GM18868 (cell line): ENCODE data around the gene ZNF230.
A peak's percentile ranks its signal among the peaks of the same experiment; 100 is the strongest.

Source experiments
- ATAC-seq: cut with Tn5 transposase; IDR thresholded peaks from one replicate; pipeline ENCODE4 v1.9.1; 2021; ENCODE audit warnings: mild to moderate bottlenecking, moderate library complexity; ENCODE audit not compliant: unreplicated experiment

Gene ZNF230

DNA sequence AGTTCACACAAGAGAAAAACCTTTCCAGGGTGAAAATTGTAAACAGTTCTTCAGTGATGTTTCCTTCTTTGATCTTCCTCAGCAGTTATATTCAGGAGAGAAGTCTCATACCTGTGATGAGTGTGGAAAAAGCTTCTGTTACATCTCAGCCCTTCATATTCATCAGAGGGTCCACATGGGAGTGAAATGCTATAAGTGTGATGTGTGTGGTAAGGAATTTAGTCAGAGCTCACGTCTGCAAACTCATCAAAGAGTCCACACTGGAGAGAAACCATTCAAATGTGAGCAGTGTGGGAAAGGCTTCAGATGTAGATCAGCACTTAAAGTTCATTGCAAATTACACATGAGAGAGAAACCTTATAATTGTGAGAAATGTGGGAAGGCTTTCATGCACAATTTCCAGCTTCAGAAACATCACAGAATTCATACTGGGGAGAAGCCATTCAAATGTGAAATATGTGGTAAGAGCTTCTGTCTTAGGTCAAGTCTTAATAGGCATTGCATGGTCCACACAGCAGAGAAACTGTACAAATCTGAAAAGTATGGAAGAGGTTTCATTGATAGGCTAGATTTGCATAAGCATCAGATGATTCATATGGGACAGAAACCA, 29.3 kb downstream of the ZNF230 start:
- ATAC-seq, result no peak

DNA sequence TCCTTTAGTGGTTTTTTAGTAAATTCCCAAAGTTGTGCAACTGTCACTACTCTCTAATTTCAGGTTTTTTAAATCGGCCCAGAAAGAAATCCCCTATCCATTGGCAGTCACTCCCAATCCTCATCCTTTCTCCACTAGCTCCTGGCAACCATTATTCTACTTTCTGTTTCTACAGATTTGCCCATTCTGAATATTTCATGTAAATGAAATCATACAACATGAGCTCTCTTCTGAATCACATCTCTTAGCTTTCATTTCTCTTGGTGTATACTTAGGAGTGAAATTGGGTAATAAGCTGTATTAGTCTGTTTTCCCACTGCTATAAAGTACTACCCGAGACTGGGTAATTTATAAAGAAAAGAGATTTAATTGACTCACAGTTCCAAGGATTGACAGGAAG, 39.4 kb downstream of the ZNF230 start:
- no peak for ATAC-seq

DNA sequence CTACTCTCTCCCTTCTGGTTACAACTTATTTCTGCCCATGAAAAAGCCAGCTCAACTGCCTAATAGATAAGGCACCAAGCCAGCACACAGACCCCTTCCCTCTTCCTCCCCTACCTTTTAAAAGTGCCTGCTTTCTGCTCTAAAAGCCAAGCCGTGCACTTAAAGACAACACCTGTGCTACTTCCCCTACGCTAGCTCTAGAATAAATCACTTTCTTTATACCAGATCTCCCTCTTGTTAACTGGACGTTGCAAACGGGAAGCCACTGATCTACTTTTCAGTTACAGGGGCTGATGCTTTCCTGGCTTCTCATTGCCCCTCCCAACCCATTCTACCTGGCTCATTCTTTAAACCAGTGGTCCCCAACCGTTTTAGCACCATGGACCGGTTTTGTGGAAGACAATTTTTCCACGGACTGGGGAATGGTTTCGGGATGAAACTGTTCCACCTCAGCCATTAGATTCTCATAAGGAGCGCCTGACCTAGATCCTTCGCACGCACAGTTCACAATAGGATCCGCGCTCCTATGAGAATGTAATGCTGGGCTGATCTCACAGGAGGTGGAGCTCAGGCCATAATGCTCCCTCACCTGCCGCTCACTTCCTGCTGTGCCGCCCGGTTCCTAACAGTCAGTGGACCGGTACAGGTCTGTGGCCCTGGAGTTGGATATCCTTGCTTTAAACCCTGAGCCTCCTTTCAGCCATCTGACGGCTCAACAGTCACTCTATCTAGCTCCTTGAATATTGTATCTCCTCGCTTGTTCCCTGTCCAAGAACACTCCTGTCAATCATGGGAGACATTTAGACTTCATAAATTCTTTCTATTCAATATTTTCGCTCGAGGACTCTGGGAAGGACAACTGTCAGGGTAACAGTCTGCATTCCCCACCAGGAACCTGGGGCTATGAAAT, 48.2 kb downstream of the ZNF230 start:
- ATAC-seq, result peak; percentile 58

DNA sequence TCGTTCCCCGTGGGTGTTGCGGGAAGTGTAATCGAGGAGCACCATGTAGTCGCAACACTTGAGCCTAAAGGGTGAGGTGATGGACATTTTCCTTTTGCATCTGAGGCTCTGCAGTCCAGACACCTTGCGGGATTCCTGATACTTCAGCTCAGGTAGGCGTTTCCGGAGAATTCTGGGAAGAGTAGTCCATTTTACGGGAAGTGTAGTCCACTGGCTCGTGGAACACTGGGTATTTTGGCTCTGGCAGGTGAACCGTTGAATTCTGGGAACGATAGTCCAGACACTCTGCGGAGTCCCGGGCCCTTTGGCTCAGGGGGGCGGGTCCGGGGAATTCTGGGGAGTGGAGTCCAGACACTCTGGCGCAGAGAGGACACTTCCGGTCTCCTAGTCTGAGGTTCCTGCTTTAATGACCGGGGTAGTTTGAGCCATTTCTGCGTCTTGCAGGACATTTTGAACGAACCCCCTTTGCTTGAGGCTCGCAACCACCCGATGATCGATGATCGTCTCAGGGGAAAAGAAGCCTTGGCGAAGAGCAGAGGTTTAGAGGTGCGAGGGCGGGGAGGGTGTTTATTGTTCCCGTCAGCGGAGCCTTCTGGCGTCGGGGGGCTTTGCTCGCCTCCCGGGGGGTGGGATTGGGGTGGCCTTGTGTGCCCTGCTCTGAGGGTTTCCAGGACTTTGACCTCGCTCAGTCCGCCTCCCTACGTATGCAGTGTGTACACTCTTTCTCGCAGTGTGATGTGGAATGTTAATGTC, 49.1 kb downstream of the ZNF230 start, which contains the start of gene ZNF223:
ZNF223 (plus strand) TSS at position 387 of the 753 bp plus-strand sequence. CDS start 3,141 bp downstream, outside the sequence.
- peak; percentile 69 for ATAC-seq

DNA sequence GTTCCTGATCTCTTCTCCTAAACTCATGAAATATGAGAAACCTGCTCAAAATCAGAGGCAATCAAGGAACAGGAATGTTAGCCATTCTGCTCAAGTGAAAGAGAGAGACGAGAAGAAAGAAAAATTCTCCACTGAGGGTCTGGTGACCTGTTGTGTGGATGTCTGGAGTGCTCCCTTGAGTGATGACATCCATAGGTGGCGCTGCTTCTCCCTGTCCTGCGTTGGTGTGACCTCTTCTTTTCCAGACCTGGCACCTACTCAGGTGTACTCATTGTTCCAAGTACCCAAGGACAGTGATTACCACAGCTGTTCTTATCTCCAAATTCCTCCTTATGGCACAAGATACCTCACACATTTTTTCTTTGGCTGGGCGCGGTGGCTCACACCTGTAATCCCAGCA, 53.1 kb downstream of the ZNF230 start:
- ATAC-seq, result no peak

DNA sequence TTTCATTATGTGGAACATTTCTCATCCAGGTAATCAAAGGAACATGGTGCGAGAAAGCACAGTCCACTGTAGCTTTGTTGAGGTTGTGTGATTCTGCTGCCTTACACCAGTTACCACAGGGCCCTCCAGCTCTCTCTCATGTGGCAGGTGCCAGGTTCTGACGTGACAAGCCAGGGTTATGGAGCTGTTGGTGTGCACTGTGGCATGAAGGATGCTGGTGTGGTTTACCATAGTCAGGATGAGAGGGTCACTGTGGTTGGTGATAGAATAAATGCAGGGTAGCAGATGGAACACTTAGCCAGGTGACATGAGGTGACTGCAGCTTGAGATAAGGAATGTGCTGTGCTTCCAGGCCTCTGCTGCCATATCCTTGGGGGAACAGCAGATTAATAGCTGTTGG, 56.5 kb downstream of the ZNF230 start:
- ATAC-seq, result no peak

DNA sequence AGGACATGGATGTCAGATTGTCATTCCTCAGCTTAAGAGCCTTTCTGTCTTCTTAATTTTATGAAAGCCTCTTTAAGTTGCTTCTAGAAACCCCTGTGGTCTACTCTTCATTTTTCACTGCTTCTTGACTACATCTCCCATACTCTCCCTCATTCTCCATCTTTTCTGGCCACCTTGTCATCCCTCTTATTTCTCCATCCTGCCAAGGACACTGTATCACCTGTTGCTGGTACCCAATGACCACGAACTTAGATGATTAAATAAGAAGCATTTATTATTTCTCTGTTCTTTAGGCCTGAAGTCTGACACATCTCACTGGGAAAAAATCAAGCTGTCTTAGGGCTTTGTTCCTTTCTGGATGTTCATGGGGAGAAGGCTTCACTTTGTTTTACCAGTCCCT, 58.3 kb downstream of the ZNF230 start:
- ATAC-seq, result no peak
